Neural progenitor cell (in vitro differentiated cells): Measurements from ENCODE around the gene GLCE.

Experiments used
- CTCF ChIP-seq: fragments of 200-600 bp; sonication (generic); IDR thresholded peaks from 2 replicates; pipeline ENCODE4 v1.5.1; 2017; ENCODE audit warnings: antibody characterized with exemption, mild to moderate bottlenecking
- EZH2 ChIP-seq: fragments of 200-600 bp; sonication (generic); IDR thresholded peaks from 2 replicates; pipeline ENCODE4 v1.6.1; 2017; ENCODE audit warnings: antibody characterized with exemption, mild to moderate bottlenecking, moderate library complexity
- EZH2phosphoT487 ChIP-seq: fragments of 200-600 bp; sonication (generic); IDR thresholded peaks from 2 replicates; pipeline ENCODE4 v1.6.1; 2017; ENCODE audit warnings: antibody characterized with exemption

GRCh38 chr15:69285834-69286233, 125.4 kb downstream of the GLCE start:
- TF ChIP-seq CTCF (no peak), EZH2 (no peak), EZH2phosphoT487 (no peak)
